ENCODE results near the gene CCDC30.
A peak's percentile ranks its signal among the peaks of the same experiment; 100 is the strongest.
"Not testable (repeated sequence)": the region's sequence is repeated elsewhere in the genome, so short reads cannot be mapped to it uniquely, and the experiment has no call there.

Gene CCDC30

GRCh38 chr1:42660907-42661500 is 197.9 kb downstream of the CCDC30 start:
- DNase-seq: no peak

GRCh38 chr1:42669936-42670335 is 206.8 kb downstream of the CCDC30 start:
- DNase-seq: no peak

- DNase-seq: no peak
Observed at GRCh38 chr1:42670425-42670824, 207.3 kb downstream of the CCDC30 start.

GRCh38 chr1:42674214-42674613 is 211.1 kb downstream of the CCDC30 start:
- no peak for DNase-seq

- no peak for DNase-seq
Observed at GRCh38 chr1:42674682-42675081, 211.6 kb downstream of the CCDC30 start.

DNA sequence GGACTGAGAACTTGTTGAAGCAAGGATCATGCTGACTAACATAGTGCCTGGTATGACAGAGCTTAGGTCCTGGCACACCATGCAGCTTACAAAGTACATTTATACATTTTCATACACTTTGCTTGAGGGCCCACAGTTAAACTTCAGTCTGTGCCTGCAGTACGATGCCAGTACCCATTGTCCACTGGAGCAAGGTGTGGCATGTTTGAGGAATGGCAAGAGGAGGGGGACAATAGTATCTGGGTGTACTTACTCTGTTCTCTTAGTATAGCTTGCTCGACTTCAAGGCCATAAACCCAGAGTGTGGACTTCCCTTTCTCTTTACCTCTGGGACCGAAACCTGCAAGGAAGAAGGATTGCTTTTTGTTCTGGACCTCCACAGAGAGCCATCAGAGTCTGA is 212.4 kb downstream of the CCDC30 start:
- DNase-seq: no peak

DNA sequence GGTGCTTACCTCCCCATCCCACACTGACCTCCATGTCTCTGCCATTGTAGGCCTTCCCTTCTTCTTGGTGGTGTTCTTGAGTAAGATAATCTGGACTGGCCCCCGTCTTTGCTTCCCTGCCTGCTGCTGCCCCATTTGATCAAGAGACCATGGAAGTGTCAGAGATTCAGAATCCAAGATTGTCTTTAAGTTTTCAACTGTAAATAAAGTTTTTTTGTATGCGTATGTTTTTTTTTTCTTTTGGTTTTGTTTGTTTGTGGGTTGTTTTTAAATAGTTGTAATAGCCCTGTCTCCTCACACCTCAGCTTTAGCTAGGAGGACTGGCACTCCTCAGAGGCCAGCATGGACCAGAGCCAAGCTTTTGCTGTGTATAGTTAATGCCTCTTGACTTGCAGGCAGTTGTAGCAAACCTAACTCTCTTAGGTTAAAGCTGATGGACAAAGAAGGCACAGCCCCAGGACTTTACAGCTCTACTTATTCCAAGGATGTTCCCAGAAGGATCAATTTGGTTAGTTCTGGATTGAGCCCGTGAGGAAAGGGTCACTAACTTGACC is 213.5 kb downstream of the CCDC30 start:
- DNase-seq: no peak

- DNase-seq: no peak
Observed at GRCh38 chr1:42679364-42679983, 216.4 kb downstream of the CCDC30 start.

DNA sequence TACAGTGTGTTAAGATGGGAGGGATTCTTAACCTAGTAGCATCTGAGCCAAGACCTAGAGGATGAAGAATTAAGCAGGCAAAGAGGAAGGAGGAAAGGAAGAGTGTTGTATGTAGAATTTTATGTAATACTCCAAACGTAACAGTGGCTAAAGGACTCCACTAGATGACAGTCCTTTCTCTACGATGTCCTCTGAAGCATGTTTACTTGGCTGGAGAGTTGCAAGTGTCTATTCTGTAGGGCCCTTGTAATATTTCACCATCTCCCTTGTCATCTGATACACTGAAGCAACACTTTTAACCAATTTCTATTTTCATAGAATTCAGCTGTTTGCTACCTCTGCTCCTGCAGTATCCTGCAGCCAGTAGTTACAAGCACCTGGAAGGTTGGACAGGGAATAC is 217.0 kb downstream of the CCDC30 start:
- DNase-seq: no peak

GRCh38 chr1:42680921-42681683 is 218.0 kb downstream of the CCDC30 start:
- no peak for DNase-seq

DNA sequence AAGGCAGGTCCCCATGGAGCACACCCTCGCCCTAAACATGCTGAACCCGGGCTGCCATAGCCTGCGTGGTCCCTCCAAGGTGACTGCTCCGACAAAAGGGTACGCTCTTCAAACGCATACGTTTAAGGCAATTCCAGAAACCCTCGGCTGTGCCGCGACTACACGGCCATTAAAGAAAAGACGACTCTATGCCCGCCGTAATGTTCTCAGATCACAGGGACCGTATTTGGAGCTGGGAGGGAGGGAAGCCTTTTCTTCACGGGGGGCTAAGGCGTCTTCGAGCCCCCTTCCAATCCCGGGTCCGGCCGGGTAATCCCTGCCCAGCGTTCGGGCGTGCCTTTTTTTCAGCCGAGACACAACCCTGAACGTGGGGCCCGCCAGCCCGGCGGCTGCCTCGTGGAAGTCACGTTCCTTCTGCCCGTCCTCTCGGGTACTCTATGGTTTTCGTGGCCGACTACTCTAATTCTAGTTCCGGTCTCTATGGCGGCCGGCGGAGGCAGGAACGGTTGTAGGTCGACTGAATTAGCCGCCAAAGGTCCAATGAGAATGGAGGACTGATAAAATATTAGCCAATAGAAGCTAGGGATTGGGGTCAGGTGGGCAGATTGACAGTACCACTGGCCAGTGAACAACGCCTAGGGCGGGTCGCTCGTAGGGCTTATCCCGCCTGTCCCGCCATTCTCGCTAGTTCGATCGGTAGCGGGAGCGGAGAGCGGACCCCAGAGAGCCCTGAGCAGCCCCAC is 218.8 kb downstream of the CCDC30 start, which contains the start of gene YBX1:
YBX1 (plus strand) TSS at position 678 of the 743 bp plus-strand sequence. CDS start 148 bp downstream, outside the sequence.
- DNase-seq: peak; percentile 96

DNA sequence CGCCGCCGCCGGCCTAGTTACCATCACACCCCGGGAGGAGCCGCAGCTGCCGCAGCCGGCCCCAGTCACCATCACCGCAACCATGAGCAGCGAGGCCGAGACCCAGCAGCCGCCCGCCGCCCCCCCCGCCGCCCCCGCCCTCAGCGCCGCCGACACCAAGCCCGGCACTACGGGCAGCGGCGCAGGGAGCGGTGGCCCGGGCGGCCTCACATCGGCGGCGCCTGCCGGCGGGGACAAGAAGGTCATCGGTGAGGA is 219.3 kb downstream of the CCDC30 start:
- not testable (repeated sequence) for DNase-seq

DNA sequence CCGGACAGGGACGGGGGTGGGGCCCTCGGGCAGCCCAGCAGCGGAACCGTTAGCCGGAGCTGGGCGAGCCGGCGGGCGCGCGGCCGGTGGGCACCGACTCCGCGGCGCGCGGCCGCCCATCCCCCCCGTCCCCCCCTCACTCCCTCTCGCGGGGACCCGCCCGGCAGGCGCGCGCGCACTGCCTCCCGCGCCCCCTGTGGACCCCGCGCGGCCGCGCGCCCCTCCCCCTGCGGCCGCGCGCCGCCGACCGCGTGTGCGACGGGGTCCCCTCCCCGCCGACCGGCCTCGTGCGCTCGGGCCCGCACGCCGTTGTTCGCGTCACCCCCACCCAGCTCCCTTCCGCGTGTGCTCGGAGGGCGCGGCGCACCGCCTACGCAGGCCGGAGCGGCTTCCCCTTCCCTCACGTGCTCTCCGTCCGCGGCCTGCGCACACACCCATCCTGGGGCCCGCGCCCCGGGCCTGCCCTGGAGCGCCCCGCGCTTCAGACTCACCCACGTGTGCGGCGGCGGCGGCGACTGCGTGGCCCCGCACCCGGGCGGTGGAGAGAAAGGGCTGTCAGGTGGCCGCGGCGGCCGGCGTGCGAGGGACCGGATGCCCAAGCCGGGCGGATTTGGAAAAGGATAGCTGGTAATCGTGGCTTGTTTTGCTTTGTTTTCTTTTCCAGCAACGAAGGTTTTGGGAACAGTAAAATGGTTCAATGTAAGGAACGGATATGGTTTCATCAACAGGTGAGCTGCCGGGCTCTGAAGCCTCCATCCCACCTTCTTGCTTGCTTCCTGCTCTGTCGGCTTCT is 219.8 kb downstream of the CCDC30 start:
- no peak for DNase-seq

GRCh38 chr1:42684139-42684538 is 221.1 kb downstream of the CCDC30 start:
- no peak for DNase-seq

- no peak for DNase-seq
Observed at GRCh38 chr1:42686418-42686817, 223.3 kb downstream of the CCDC30 start.

DNA sequence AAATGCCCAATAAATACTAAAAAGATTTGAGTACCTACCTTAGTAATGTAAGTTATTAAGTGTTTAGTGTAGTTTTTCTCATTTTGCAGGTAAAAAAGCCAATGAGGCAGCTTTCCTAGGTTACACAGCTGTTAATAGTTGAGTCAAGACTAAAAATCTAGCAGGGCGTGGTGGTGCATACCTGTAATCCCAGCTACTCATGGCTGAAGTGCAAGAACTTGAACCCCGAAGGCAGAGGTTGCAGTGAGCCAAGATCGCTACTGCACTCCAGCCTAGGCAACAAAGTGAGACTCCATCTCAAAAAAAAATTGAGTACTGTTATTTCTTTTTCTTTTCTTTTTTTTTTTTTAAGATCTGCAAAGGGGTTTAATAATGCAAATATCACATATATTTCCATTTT is 226.8 kb downstream of the CCDC30 start:
- DNase-seq: no peak

GRCh38 chr1:42690477-42691156 is 227.5 kb downstream of the CCDC30 start:
- no peak for DNase-seq

DNA sequence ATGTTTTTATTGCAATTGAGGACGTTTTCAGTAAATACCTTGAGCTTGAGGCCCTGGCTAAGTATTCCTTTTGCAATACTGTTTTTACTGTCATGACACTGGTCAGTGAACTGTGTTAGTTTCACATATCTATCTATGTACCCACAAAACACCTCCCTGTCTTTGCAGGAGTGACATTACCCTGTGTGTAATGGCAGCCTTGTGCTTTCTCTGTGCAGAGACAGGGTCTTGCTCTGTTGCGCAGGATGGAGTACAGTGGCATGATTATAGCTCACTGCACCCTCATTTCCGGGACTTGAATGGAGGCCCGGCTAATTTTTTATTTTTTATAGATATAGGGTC is 228.0 kb downstream of the CCDC30 start:
- no peak for DNase-seq

DNA sequence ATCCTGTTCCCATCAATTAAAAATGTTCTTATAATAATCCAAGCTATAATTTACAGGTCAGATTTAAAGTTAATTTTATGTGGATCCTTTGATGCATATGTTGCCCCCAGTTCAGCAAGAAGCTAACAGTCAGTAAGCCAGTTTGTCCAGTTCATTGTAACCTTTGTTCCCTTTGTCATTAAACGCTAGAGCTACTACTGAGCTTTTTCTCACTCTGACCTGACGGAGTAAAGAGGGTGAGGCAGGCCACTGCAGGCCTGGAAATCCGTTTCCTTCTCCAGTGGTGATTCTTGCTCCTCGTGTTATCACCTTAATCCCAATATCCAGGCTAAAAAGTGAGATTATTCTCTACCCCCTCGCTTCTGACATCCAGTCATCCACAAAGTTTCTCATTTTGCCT is 229.4 kb downstream of the CCDC30 start:
- DNase-seq: no peak

- no peak for DNase-seq
Observed at GRCh38 chr1:42692911-42693310, 229.8 kb downstream of the CCDC30 start.

- no peak for DNase-seq
Observed at GRCh38 chr1:42698081-42698813, 235.2 kb downstream of the CCDC30 start.
